ENCODE measurements around the gene CORO2B.

Gene CORO2B

GRCh38 chr15:68707386-68707785 lies 128.6 kb downstream of the CORO2B start:
- no peak for DNase-seq

- DNase-seq, result no peak
Measured at GRCh38 chr15:68709876-68710275, 131.1 kb downstream of the CORO2B start.

- no peak for DNase-seq
Measured at GRCh38 chr15:68710536-68710935, 131.7 kb downstream of the CORO2B start.

- no peak for DNase-seq
Measured at GRCh38 chr15:68711406-68711805, 132.6 kb downstream of the CORO2B start.

GRCh38 chr15:68712886-68713285 lies 134.1 kb downstream of the CORO2B start:
- DNase-seq, result peak; percentile 26

- DNase-seq, result no peak
Measured at GRCh38 chr15:68713874-68714273, 135.1 kb downstream of the CORO2B start.

GRCh38 chr15:68715111-68715510 lies 136.3 kb downstream of the CORO2B start:
- no peak for DNase-seq

GRCh38 chr15:68717951-68718350 lies 139.2 kb downstream of the CORO2B start:
- DNase-seq, result no peak

- no peak for DNase-seq
Measured at GRCh38 chr15:68718468-68718867, 139.7 kb downstream of the CORO2B start.

GRCh38 chr15:68719051-68719450 lies 140.3 kb downstream of the CORO2B start:
- no peak for DNase-seq

- DNase-seq, result no peak
Measured at GRCh38 chr15:68719672-68720071, 140.9 kb downstream of the CORO2B start.

GRCh38 chr15:68721886-68722285 lies 143.1 kb downstream of the CORO2B start:
- DNase-seq, result no peak

- no peak for DNase-seq
Measured at GRCh38 chr15:68725736-68726135, 146.9 kb downstream of the CORO2B start.

GRCh38 chr15:68726246-68726645 lies 147.5 kb downstream of the CORO2B start:
- DNase-seq, result no peak

GRCh38 chr15:68729789-68730411 lies 151.1 kb downstream of the CORO2B start:
- DNase-seq, result no peak

- DNase-seq, result peak; percentile 34
Measured at GRCh38 chr15:68730471-68730919, 151.7 kb downstream of the CORO2B start.

- no peak for DNase-seq
Measured at GRCh38 chr15:68730976-68731897, 152.4 kb downstream of the CORO2B start.

GRCh38 chr15:68732451-68732850 lies 153.7 kb downstream of the CORO2B start:
- DNase-seq, result no peak

- no peak for DNase-seq
Measured at GRCh38 chr15:68733666-68734065, 154.9 kb downstream of the CORO2B start.

- no peak for DNase-seq
Measured at GRCh38 chr15:68734352-68734751, 155.6 kb downstream of the CORO2B start.

GRCh38 chr15:68734881-68735280 lies 156.1 kb downstream of the CORO2B start:
- DNase-seq, result no peak

- DNase-seq, result no peak
Measured at GRCh38 chr15:68735610-68736009, 156.8 kb downstream of the CORO2B start.

- DNase-seq, result no peak
Measured at GRCh38 chr15:68739390-68740080, 160.7 kb downstream of the CORO2B start.

GRCh38 chr15:68743256-68743655 lies 164.5 kb downstream of the CORO2B start:
- DNase-seq, result no peak

Data from RPMI8226 (cell line).